SK-N-MC (cell line): ENCODE measurements around the gene AIMP2.
"Not testable (repeated sequence)": the region's sequence is repeated elsewhere in the genome, so short reads cannot be mapped to it uniquely, and the experiment has no call there.

Experiments
- DNase-seq: peaks from one replicate; pipeline ENCODE4 v3.0.0-alpha.2; 2011; ENCODE audit warnings: low read depth, low spot score
- H3K27ac ChIP-seq: fragments of 200-600 bp; sonication (generic); 2 replicates; pipeline ENCODE4 v1.5.1; 2016; ENCODE audit warnings: mixed run types
- H3K36me3 ChIP-seq: fragments of 200-600 bp; sonication (generic); 2 replicates; pipeline ENCODE4 v1.6.1; 2017; ENCODE audit warnings: antibody characterized with exemption, low read length, mixed read lengths; ENCODE audit not compliant: insufficient read depth
- H3K4me3 ChIP-seq: fragments of 200-600 bp; sonication (generic); 2 replicates; pipeline ENCODE4 v1.5.1; 2016
- H3K9ac ChIP-seq: fragments of 200-600 bp; sonication (generic); 2 replicates; pipeline ENCODE4 v1.8.0; 2017; ENCODE audit warnings: mixed run types, mixed read lengths; ENCODE audit not compliant: insufficient read length
- H3K9me3 ChIP-seq: fragments of 200-600 bp; sonication (generic); 2 replicates; pipeline ENCODE4 v1.6.1; 2017; ENCODE audit warnings: low read depth, mild to moderate bottlenecking, antibody characterized with exemption, low read length, moderate library complexity, mixed read lengths
- EZH2 ChIP-seq: fragments of 200-600 bp; sonication (generic); IDR thresholded peaks from one replicate; pipeline ENCODE4 v1.6.1; 2017; ENCODE audit warnings: antibody characterized with exemption
- FOXP2 ChIP-seq: optimal IDR thresholded peaks from 2 replicates; pipeline ENCODE3; 2011; ENCODE audit warnings: mild to moderate bottlenecking, moderate library complexity; ENCODE audit not compliant: insufficient read depth; ENCODE audit errors: extremely low read length, control extremely low read depth
- POLR2AphosphoS5 ChIP-seq: IDR thresholded peaks from 2 replicates; pipeline ENCODE4 v1.6.1; 2012; ENCODE audit warnings: mild to moderate bottlenecking, low read depth, low read length, borderline replicate concordance

AIMP2 gene

DNA sequence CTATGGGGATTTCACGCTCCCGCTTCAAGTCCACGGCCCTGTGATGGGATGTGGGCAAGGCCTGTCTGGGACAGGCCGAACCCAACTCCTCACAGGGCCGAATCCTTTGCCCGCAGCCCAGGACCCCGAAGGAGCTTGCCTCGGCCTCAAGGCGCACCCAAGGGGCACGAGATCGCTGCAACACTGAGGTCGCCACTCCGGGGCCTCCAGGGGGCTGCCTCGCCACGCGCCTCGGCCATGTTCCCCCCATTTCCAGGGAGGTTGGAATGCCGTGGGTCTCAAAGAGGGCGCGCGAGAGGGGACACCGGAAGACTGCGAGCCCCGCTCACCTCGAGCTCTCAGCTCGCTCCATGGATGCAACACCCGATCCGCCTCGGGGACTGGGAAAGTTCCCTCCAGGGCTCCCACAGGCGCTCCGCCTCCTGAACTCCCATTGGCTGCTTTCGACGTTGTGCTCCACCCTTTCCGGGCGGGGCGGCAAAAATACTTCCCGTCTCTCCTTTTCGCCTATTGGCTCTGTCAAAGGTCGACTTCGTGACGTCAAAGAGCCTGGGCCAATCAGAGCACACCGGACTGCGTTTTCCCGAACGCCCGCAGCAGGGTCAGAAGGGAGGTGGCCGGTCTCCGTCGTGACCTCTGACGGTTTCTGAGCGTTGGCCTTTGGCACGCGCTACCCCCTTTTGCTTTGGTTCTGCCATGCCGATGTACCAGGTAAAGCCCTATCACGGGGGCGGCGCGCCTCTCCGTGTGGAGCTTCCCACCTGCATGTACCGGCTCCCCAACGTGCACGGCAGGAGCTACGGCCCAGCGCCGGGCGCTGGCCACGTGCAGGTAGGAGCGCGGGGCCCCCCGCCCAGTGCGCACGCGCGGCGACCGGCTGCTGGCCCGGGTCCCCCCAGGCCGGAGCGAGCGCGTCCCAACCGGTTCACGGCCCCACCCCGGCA, at the start of gene AIMP2, which contains the start of gene PMS2:
AIMP2 (plus strand) TSS at position 605 of the 944 bp plus-strand sequence; CDS start at position 697, 92 bp downstream.
PMS2 (minus strand) TSS at position 382 of the 944 bp plus-strand sequence; CDS start at position 352, 30 bp downstream.
- DNase-seq = peak; percentile 84
- H3K4me3 ChIP-seq = peak within 1 kb of the TSS; percentile 86
- H3K9me3 ChIP-seq = no peaks in the 10 kb centered on the region
- H3K9ac ChIP-seq = peak within 1 kb of the TSS; percentile 92
- H3K27ac ChIP-seq = peak within 1 kb of the TSS; percentile 62; the same call in 1 of the 2 replicates
- no peak for TF ChIP-seq FOXP2
- peak; percentile 94 for TF ChIP-seq POLR2AphosphoS5
- peaks cover 3% of the 10 kb centered on the region; the same call in 1 of the 2 replicates for H3K36me3 ChIP-seq

GRCh38 chr7:5963205-5963604, 45.9 kb upstream of the AIMP2 start:
- H3K27ac ChIP-seq, H3K4me3 ChIP-seq, H3K36me3 ChIP-seq, H3K9me3 ChIP-seq, H3K9ac ChIP-seq, DNase-seq: not testable (repeated sequence)

DNA sequence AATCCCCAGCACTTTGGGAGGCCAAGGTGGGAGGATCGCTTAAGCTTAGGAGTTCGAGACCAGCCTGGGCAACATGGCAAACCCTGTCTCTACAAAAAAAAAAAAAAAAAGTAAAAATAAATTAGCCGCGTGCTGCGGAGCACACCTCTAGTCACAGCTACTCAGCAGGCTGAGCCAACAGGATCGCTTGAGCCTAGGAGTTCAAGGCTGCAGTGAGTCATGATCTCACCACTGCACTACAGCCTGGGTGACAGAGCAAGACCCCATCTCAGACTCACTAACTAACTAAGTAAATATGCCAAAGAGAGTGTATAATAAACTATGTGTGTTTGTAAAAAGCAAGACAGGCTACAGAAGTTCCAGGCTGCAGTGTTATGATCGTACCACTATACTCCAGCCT, 45.3 kb upstream of the AIMP2 start:
- H3K36me3 ChIP-seq, DNase-seq, H3K9me3 ChIP-seq, H3K27ac ChIP-seq, H3K9ac ChIP-seq, H3K4me3 ChIP-seq: not testable (repeated sequence)

- H3K9ac ChIP-seq, H3K36me3 ChIP-seq, H3K27ac ChIP-seq, H3K9me3 ChIP-seq, DNase-seq, H3K4me3 ChIP-seq: not testable (repeated sequence)
Measured at GRCh38 chr7:5970347-5970911, 38.6 kb upstream of the AIMP2 start, which contains the start of gene RSPH10B. Gene RSPH10B (minus strand): TSS chr7:5970689. CDS start chr7:5967116, 3,573 bp downstream.

GRCh38 chr7:5973580-5973979, 35.5 kb upstream of the AIMP2 start:
- H3K36me3 ChIP-seq, H3K4me3 ChIP-seq, DNase-seq, H3K9me3 ChIP-seq, H3K27ac ChIP-seq, H3K9ac ChIP-seq: not testable (repeated sequence)

DNA sequence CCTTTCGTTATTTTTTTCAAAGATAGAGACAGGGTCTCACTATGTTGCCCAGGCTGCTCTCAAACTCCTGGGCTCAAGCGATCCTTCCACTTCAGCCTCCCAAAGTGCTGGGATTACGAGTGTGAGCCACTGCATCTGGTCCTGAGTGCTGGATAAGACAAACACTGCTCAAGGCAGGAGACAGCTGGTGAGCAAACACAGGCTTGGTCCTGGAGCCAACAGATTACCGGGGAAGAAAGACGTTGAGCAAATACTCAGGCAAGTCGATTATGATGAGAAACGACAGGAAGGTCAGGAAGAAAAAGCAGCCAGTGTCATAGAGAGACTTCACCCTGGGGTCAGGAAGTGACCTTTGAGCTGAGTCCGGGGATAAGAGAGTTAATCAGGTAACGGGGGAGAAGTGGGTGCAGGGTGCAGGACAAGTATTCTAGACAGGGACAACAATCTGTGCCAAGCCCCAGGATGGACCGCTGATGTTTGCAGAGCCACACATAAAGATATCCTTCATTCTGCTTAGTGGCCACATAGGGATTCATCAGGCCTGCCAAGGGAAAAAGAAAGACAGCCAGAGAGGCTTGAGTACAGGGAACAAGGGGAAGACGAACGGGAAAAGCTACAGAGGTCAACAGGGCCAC, 29.3 kb upstream of the AIMP2 start:
- not testable (repeated sequence) for H3K9me3 ChIP-seq, H3K9ac ChIP-seq, H3K27ac ChIP-seq, DNase-seq, H3K36me3 ChIP-seq, H3K4me3 ChIP-seq

- not testable (repeated sequence) for H3K4me3 ChIP-seq, DNase-seq, H3K9ac ChIP-seq, H3K27ac ChIP-seq, H3K9me3 ChIP-seq
- peaks cover 11% of the 10 kb centered on the region; the same call in 1 of the 2 replicates for H3K36me3 ChIP-seq
Measured at GRCh38 chr7:5987061-5987460, 22.0 kb upstream of the AIMP2 start.

DNA sequence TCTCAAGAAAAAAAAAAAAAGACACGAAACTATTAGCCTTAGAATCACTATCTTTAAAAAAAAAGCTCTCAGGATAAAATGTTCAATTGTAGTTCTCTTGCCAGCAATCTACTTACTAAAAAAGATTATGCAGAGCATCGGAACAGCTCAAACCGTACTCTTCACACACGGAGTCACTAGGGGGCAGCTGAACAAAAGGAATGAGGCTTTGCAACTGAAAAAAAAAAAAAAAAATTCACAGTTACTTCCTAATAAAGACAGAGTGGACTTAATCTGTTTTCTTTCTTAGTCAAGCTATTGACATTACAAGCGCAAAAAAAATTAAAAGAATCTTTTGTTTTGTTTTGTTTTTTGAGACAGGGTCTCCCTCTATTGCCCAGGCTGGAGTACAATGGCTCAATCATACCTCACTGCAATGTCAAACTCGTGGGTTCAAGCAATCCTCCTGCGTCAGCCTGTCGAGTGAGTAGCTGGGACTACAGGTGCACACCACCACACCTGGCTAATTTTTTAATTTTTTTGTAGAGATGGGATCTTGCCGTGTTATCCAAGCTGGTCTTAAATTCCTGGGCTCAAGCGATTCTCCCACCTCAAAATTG, 11.8 kb upstream of the AIMP2 start:
- no peak overlapping the region for H3K4me3 ChIP-seq
- no peak overlapping the region for H3K9ac ChIP-seq
- peak; percentile 47 for DNase-seq
- H3K9me3 ChIP-seq = no peaks in the 10 kb centered on the region
- TF ChIP-seq FOXP2 (no peak), POLR2AphosphoS5 (no peak), EZH2 (no peak)
- no peak overlapping the region for H3K27ac ChIP-seq
- H3K36me3 ChIP-seq = peaks cover 29% of the 10 kb centered on the region; the same call in 1 of the 2 replicates

GRCh38 chr7:6007386-6007785, 1.7 kb upstream of the AIMP2 start:
- H3K36me3 ChIP-seq = peaks cover 9% of the 10 kb centered on the region
- DNase-seq = no peak
- H3K9ac ChIP-seq = no peak overlapping the region
- H3K4me3 ChIP-seq = no peak overlapping the region
- no peak overlapping the region for H3K27ac ChIP-seq
- H3K9me3 ChIP-seq = no peaks in the 10 kb centered on the region
- TF ChIP-seq FOXP2 (no peak), POLR2AphosphoS5 (no peak), EZH2 (no peak)

GRCh38 chr7:6007835-6008590, 1.1 kb upstream of the AIMP2 start:
- H3K36me3 ChIP-seq = not testable (repeated sequence)

DNA sequence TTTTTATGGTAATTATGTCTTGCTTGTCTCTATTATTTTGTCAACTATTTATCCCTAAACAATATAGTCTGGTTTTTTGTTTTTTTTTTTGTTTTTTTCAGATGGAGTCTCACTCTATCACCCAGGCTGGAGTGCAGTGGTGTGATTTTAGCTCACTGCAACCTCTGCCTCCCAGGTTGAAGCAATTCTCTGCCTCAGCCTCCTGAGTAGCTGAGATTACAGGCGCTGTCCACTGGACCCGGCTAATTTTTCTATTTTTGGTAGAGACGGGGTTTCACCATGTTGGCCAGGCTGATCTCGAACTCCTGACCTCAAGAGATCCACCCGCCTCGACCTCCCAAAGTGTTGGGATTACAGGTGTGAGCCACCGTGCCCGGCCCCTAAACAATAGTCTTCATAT, 1.3 kb downstream of the AIMP2 start:
- peak overlapping the region; percentile 61 for H3K4me3 ChIP-seq
- not testable (repeated sequence) for H3K36me3 ChIP-seq, H3K9ac ChIP-seq

More at GRCh38 chr7:6007835-6008590, 1.1 kb upstream of the AIMP2 start:
- not testable (repeated sequence) for H3K9me3 ChIP-seq, H3K27ac ChIP-seq, DNase-seq
- Histone ChIP-seq H3K4me3 (peak overlapping the region; percentile 86), H3K9ac (peak overlapping the region; percentile 92)

More for the DNA sequence above, 1.3 kb downstream of the AIMP2 start:
- not testable (repeated sequence) for DNase-seq, H3K9me3 ChIP-seq, H3K27ac ChIP-seq
